Gastroesophageal sphincter (tissue), 4 donors: Measurements from ENCODE around the gene FARS2. TPM values are rescaled to one million over a fixed set of nuclear protein-coding genes. Genes with fewer than 3 reads are reported as not detected.

ENCODE experiments used
- ATAC-seq: fragments of 150-250 bp; one replicate; pipeline ENCODE4 v1.9.1; 2016; ENCODE audit warnings: mild to moderate bottlenecking, moderate library complexity
- H3K27ac ChIP-seq, 4 donors: fragments of 200-600 bp; sonication (generic) in 3 of 4; 1 replicate in 3 of 4; 2 replicates in 1 of 4; pipeline ENCODE4 v1.5.1; 2016 to 2019
- H3K27me3 ChIP-seq: fragments of 200-600 bp; sonication (generic); one replicate; pipeline ENCODE4 v1.5.1; 2019
- H3K36me3 ChIP-seq, 2 donors: fragments of 200-600 bp; sonication (generic); one replicate each; pipeline ENCODE4 v1.5.1; 2019; ENCODE audit warnings: control low read depth in 1 of 2
- H3K4me1 ChIP-seq, 3 donors: fragments of 200-600 bp; sonication (generic); 1 replicate in 2 of 3; 2 replicates in 1 of 3; pipeline ENCODE4 v1.5.1; 2016 to 2019; ENCODE audit warnings: control low read depth in 2 of 3
- H3K4me3 ChIP-seq, 2 donors: fragments of 200-600 bp; sonication (generic); one replicate each; pipeline ENCODE4 v1.5.1; 2019; ENCODE audit warnings: mild to moderate bottlenecking in 1 of 2, moderate library complexity in 1 of 2
- H3K9me3 ChIP-seq, 3 donors: fragments of 200-600 bp; sonication (generic); one replicate each; pipeline ENCODE4 v1.5.1; 2017 to 2019; ENCODE audit warnings: control low read depth in 2 of 3
- CTCF ChIP-seq, 4 experiments: fragments of 200-600 bp in 2 of 4; fragments of 450-650 bp in 2 of 4; sonication (generic) in 1 of 4; IDR thresholded peaks; one replicate each; pipeline ENCODE4 v1.5.1; 2017 to 2019; ENCODE audit warnings: antibody characterized with exemption in 4 of 4, mild to moderate bottlenecking in 2 of 4, moderate library complexity in 2 of 4
- EP300 ChIP-seq: sonication (generic); formaldehyde crosslinking; IDR thresholded peaks from one replicate; pipeline ENCODE4 v1.6.1; 2017; ENCODE audit warnings: antibody characterized with exemption, mild to moderate bottlenecking
- POLR2A ChIP-seq, 2 donors: fragments of 450-650 bp; IDR thresholded peaks; one replicate each; pipeline ENCODE4 v1.6.1; 2017; ENCODE audit warnings: antibody characterized with exemption in 2 of 2, mild to moderate bottlenecking in 2 of 2, moderate library complexity in 1 of 2
- POLR2AphosphoS5 ChIP-seq: sonication (generic); formaldehyde crosslinking; IDR thresholded peaks from one replicate; pipeline ENCODE4 v1.6.1; 2017; ENCODE audit warnings: antibody characterized with exemption
- whole genome bisulfite sequencing, 2 donors: methylation state at CpG; one replicate each; pipeline ENCODE4 v1.1.5; 2018; ENCODE audit warnings: low coverage in 1 of 2; 5-methylcytosine and 5-hydroxymethylcytosine counted together
- total RNA-seq, 4 donors: library from RNA; depleted of rRNA; stranded (reverse); fragments of >200 nt; gene quantifications; one replicate each; pipeline ENCODE4 v1.1.0, GENCODE V29; 2016

The FARS2 gene
- total RNA-seq, 4 donors from 2014 or later, result 9.8 to 16.3 (median 14.4) TPM

- no peaks in the 10 kb centered on the region for H3K9me3 ChIP-seq
- no peaks in the 10 kb centered on the region for H3K4me1 ChIP-seq
- no peak overlapping the region for H3K4me3 ChIP-seq
- ATAC-seq, result no peak
- no peak for TF ChIP-seq EP300
- no peak for TF ChIP-seq POLR2AphosphoS5
- TF ChIP-seq POLR2A (IDR thresholded peaks at IDR 0.05), result no peak
- no peak for TF ChIP-seq CTCF (IDR thresholded peaks at IDR 0.05)
- no peaks in the 10 kb centered on the region for H3K27me3 ChIP-seq
- no peak overlapping the region for H3K27ac ChIP-seq
- H3K36me3 ChIP-seq, result peaks cover 0 to 5% of the 10 kb centered on the region in 2 donors
- WGBS, 2 donors, result 70 to 93% methylated on average over 2 of the region's 2 CpGs
Observed at GRCh38 chr6:5280920-5281319, 19.6 kb downstream of the FARS2 start.

DNA sequence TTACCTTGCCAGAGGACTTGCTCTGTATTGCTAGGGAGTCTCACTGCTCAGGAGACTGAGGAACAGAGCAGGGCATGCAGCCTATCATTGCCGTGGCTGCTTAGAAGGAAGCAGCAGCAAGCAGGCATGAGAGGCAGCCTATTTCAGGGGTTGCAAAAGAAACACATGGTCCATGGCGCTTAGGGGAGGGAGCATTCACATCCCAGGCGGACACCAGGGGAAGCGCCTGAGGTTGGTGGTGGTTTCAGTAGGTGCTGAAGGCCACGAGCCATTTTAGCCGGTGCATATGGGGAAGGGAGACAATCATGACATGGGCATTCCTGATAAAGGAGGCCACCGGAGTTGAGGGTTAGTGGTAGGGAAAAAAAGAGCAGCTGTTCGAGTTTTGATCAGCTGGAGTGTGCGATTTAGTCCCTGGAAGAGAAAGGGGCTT lies 20.9 kb downstream of the FARS2 start:
- H3K4me1 ChIP-seq, result peaks cover 0 to 5% (median 4%) of the 10 kb centered on the region in 3 donors
- no peaks in the 10 kb centered on the region for H3K27me3 ChIP-seq
- H3K9me3 ChIP-seq, result no peaks in the 10 kb centered on the region
- no peak overlapping the region for H3K4me3 ChIP-seq
- ATAC-seq, result no peak
- H3K27ac ChIP-seq, result no peak overlapping the region
- peaks cover 0 to 5% of the 10 kb centered on the region in 2 donors for H3K36me3 ChIP-seq
- WGBS, 2 donors, result 71 to 77% methylated on average over 4 to 7 of the region's 9 CpGs
- TF ChIP-seq POLR2AphosphoS5 (no peak), EP300 (no peak), CTCF (IDR thresholded peaks at IDR 0.05) (no peak), POLR2A (IDR thresholded peaks at IDR 0.05) (no peak)

DNA sequence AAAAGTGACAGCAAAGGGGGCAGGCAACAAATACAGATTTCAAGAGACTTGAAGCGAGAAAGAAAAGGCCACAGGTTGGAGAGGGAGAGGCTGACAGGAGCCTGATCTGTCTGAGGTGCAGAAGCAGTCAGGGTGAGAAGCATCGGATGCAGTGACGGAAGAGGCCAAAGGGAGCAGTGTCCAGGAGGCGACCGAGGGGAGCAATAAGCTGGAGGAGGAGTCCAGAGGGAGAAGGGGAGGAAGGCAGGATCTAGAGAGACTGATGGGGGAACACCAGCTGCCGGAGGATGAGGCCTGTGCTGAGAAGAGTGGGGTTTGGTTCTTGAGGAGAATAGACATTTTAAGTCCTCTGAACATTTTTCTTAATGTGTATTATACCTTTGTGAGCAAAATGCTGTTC lies 23.8 kb downstream of the FARS2 start:
- WGBS, 2 donors, result 96% methylated on average over 6 of the region's 6 CpGs; no CpG with 5 or more reads in 1 of the 2 donors
- Histone ChIP-seq H3K27ac (no peak overlapping the region), H3K4me3 (no peak overlapping the region), H3K27me3 (no peaks in the 10 kb centered on the region), H3K9me3 (no peaks in the 10 kb centered on the region), H3K4me1 (peaks cover 0 to 14% (median 10%) of the 10 kb centered on the region in 3 donors), H3K36me3 (peaks cover 0 to 5% of the 10 kb centered on the region in 2 donors)
- TF ChIP-seq POLR2A (IDR thresholded peaks at IDR 0.05) (no peak), CTCF (IDR thresholded peaks at IDR 0.05) (no peak), POLR2AphosphoS5 (no peak), EP300 (no peak)
- ATAC-seq, result no peak

DNA sequence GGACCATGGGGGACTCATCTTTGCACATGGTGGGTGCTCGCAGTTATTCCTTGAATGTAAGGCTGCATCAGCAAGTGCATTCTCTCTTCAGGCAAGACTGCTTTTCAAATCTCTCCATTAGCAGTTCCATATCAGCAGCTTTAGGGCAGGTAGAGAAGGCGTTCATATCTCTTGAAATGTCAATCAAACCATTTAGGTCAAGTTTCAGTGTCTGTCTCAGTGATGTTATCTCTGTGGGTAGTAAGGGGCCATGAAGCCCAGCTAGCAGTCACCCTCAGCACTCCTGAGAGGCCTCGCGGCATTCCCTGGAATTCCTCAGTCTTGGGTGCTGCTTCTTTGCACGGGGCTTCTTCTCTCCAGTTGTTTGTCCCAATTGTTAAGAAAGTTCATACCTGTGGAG lies 24.2 kb downstream of the FARS2 start:
- H3K4me3 ChIP-seq, result no peak overlapping the region
- no peaks in the 10 kb centered on the region for H3K27me3 ChIP-seq
- H3K4me1 ChIP-seq, result peaks cover 0 to 14% (median 10%) of the 10 kb centered on the region in 3 donors
- ATAC-seq, result no peak
- H3K27ac ChIP-seq, result no peak overlapping the region
- H3K36me3 ChIP-seq, result peaks cover 0 to 5% of the 10 kb centered on the region in 2 donors
- WGBS, 2 donors, result 94% methylated on average over 3 to 5 of the region's 5 CpGs
- no peaks in the 10 kb centered on the region for H3K9me3 ChIP-seq
- TF ChIP-seq EP300 (no peak), CTCF (IDR thresholded peaks at IDR 0.05) (no peak), POLR2AphosphoS5 (no peak), POLR2A (IDR thresholded peaks at IDR 0.05) (no peak)

- H3K27me3 ChIP-seq, result no peaks in the 10 kb centered on the region
- 87 to 91% methylated on average over 4 to 6 of the region's 7 CpGs for WGBS, 2 donors
- ATAC-seq, result no peak
- H3K27ac ChIP-seq, result peak overlapping the region in 3 of 4 donors; percentile 3 to 46 (median 8)
- peaks cover 0 to 5% of the 10 kb centered on the region in 2 donors for H3K36me3 ChIP-seq
- no peaks in the 10 kb centered on the region for H3K9me3 ChIP-seq
- H3K4me1 ChIP-seq, result peaks cover 0 to 16% (median 10%) of the 10 kb centered on the region in 3 donors
- TF ChIP-seq POLR2A (IDR thresholded peaks at IDR 0.05), result no peak
- no peak for TF ChIP-seq EP300
- no peak for TF ChIP-seq POLR2AphosphoS5
- TF ChIP-seq CTCF (IDR thresholded peaks at IDR 0.05), result no peak
- H3K4me3 ChIP-seq, result no peak overlapping the region
Observed at GRCh38 chr6:5286780-5287179, 25.5 kb downstream of the FARS2 start.
